Urinary bladder (tissue), 2 donors: ENCODE results near the gene MYO10. TPM values are rescaled to one million over a fixed set of nuclear protein-coding genes. Genes with fewer than 3 reads are reported as not detected.

ENCODE experiments used
- polyA plus RNA-seq: library from polyadenylated mRNA; stranded (reverse); fragments of 200-250 nt; gene quantifications from one replicate; pipeline ENCODE4 v1.2.3, GENCODE V29; 2013
- small RNA-seq: library from RNA; depleted of rRNA; stranded (forward); fragments of <200 nt; gene quantifications from one replicate; pipeline ENCODE3, GENCODE V24; 2014
- total RNA-seq: library from RNA; depleted of rRNA; stranded (reverse); fragments of >200 nt; gene quantifications from one replicate; pipeline ENCODE4 v1.2.3, GENCODE V29; 2014
- donor health status: healthy.

The MYO10 gene
- total and polyA plus RNA-seq, 2 donors: 4.3 to 21.3 TPM

Small RNA genes lying within 50 kb of the gene (small RNA-seq; reads per million reads assigned to genes)
- gene RF00019: not detected
- gene RNA5SP179: not detected
- not detected for gene RNU6-660P
